Measurements from ENCODE around the gene FAM181A.

Gene FAM181A

GRCh38 chr14:93962701-93963601, 35.8 kb downstream of the FAM181A start:
- no peak for DNase-seq (ENCODE audit: low spot score)

- DNase-seq (ENCODE audit: low spot score): no peak
These were observed 36.5 kb downstream of the FAM181A start for GRCh38 chr14:93963692-93964091.

DNA sequence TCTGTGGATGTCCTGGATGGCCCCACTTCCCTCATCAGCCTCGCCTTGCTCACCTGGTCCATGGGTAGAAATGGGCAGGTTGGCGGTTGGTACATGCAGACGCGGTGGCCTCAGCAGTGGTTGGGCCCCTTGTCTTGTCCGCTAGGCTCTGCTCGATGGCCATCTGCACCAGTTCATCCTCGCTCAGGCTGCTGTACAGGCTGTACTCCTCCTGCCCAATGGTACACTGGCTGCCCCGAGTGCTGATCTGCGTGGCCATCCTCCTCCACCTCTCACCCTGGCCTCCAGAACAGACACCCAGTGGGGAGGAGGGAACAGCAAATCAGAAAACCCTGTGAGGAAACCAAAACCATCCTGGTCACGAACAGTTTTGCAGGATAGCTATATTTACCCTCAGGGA, 37.1 kb downstream of the FAM181A start:
- no peak for DNase-seq (ENCODE audit: low spot score)

DNA sequence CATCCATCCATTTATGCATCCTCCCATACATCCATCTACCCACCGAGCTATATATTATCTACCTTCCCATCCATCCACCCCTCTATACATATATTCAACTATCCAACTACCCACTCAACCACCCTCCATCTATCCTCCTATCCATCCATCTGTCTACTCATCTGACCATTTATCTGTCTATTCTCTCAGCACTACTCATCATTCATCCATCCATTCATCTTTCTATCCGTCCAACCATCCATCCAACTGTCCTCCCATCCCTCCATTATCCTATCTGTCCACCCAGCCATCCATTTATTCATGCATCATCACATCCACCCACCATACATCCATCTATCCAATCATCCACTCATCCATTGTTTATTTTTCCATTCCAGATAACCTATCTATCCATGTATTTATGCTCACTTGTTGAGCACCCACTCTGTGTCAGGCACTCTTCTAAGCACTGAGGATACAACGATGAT, 37.7 kb downstream of the FAM181A start:
- DNase-seq (ENCODE audit: low spot score): no peak

DNA sequence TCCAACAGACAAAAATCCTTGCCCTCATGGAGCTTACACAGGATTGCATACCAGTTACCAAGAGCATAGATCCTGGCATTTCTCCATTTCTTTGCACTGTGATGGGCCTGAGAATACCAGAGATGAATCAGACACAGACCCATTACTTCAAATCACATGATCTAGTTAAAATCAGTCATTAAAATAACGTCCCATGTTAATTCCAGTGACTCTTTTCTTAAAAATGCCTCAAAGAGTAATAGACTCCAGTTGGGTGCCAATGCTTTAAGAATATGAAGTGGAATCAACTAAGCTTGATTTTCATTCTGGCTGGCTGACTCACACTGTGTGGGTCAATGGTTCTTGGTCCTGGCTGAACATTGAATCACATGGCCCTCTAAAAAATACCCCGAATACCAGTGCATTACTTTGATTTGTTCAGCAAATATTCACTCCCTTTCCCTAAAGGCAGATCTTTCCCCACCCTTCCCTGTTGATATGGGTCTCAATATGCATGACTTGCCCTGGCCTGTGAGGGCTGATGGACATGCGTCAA, 38.2 kb downstream of the FAM181A start:
- no peak for DNase-seq (ENCODE audit: low spot score)

DNA sequence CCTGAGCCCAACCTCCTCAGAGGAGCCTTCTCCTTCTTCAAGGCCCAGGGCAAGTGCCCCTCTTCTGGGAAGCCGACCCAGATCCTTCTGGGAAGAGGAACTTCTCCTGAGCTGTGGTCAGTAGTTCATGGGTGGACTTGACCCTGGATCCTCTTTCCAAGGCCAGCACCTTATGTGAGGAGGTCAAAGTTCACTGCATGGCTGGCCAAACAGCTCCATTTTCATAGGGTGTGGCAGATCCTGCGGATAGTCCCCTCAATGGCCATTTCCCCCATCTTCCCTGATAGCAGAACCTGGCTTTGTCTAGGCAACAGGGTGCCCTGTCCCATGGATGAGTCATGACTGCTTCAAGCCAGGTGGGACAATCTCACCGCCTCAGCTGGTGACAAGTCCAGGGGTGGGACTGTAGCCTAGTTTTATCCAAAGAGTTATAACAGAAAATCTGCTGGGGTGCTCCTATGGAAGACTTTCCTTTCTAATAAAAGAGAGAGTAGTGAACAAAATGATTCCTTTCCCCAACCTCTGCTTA, 38.9 kb downstream of the FAM181A start:
- DNase-seq (ENCODE audit: low spot score): no peak

DNA sequence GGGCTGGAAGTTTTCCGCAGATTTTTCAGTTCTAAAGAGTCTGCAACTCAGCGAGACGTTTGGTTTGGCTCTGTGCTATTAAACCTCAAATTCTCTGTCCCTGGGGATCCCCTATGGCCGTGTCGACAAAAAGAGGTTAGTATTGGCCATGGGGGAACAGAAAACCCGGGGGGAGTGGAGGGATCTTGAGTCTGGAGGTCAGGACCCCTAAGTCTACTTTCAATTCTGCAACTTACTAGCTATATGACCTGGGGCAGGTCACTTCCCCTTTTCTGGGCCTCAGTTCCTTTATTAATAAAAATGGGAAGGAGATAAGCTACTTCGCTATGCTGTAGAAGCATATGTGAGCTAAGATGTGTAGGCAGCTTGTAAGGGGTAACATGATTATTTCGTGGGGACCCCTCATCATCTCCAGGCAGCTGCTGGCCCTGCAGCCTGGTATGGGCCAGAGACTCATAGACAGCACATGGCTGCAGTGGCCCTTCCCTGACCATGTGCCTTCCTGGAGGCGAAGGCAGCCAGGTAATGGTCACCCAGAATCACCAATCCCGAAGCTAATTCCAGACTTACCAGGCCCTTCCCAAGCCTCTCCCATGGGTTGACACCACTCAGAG, 40.6 kb downstream of the FAM181A start:
- DNase-seq (ENCODE audit: low spot score): no peak

DNA sequence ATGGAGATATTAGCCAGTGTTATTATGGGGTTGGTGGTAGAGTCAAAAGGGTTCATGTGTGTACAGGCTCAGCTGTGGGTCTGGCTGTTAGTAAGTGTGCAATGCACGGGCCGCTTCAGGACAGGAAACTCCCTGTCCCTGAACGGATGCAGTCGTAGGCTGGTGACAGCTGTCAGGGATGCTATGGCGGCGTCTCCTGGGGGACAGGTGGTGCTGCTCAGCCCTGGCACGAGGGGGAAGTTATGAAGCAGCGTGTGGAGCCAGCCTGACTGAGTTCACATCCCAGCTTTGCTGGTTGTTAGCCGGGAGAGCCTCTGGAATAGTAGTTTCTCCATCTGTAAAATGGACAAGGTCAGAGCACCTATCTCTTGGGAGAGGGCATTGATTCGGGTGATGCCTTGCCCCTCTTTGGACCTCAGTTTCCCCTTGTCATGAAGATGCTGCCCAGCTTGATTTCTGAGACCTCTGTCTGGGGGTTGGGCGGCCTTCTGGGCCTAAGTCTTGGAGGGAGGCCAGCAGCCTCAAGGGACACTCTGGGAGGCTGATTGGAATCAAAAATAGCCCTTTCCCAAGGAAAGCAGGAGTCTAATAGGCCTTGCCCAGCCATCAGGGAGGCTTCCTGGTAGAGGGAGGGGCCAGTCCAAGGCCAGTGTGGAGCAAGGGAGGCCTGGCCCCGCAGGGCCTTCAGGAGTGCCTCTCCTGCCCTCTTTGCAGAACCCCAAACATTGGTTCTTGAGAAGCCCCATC, 42.1 kb downstream of the FAM181A start:
- no peak for DNase-seq (ENCODE audit: low spot score)

DNA sequence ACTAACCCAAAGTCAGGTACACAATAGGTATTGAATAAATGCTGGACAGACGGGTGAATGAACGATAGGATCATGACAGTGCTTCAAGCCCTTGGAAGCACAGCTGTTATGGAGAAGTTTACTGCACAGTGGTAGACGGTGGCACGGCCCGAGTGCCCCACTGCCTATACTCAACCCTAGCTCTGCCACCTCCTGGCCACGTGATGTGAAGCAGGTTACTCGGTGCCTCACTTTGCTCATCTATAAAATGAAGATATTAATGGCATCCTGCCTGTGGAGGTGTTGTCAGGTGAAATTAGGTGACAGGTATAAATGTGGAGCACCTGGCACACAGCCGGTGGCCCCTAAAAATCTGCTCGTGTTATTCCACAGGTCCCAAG, 43.4 kb downstream of the FAM181A start:
- no peak for DNase-seq (ENCODE audit: low spot score)

GRCh38 chr14:93970965-93971634, 44.0 kb downstream of the FAM181A start:
- no peak for DNase-seq (ENCODE audit: low spot score)

DNA sequence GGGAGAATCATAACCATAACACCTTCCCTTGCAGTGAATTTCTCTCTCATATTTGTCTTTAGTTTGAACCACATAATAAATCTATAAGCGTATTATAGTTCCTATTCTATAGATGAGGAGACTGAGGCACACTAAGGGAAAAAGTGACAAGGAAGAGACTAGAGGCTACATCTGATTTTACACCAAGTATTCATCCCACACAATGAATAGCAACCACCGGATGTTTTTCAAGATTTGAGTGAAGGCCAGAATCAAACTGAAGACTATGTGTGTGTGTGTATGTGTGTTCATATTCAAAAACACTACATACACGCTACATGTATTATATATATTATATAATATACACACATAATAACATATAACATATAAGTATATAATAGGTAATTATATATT, 44.5 kb downstream of the FAM181A start:
- no peak for DNase-seq (ENCODE audit: low spot score)

- DNase-seq (ENCODE audit: low spot score): no peak
These were observed 45.6 kb downstream of the FAM181A start for GRCh38 chr14:93972618-93973205.

- DNase-seq (ENCODE audit: low spot score): no peak
These were observed 46.5 kb downstream of the FAM181A start for GRCh38 chr14:93973607-93974006.

DNA sequence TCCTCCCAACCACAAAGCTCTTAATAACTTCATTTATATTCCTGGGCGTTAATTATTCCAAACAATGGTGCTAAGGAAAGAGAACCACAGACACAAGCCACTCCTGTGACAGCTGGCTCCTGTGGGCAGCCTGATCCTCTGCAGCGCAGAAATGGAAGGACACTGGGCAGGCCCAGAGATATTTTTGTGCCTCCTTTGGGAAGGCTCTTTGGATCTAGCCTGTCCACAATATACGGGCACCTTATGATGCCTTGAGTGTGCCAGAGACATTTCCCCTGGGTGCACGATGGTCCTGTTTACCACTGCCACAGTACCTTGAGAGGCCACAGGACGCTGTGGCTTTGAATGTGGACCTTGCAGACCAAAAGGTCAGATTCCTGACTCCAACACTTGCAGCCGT, 47.2 kb downstream of the FAM181A start:
- DNase-seq (ENCODE audit: low spot score): no peak

- DNase-seq (ENCODE audit: low spot score): peak; percentile 33
These were observed 47.7 kb downstream of the FAM181A start for GRCh38 chr14:93974833-93975232.

GRCh38 chr14:93975791-93976476, 48.8 kb downstream of the FAM181A start:
- DNase-seq (ENCODE audit: low spot score): peak; percentile 53

DNA sequence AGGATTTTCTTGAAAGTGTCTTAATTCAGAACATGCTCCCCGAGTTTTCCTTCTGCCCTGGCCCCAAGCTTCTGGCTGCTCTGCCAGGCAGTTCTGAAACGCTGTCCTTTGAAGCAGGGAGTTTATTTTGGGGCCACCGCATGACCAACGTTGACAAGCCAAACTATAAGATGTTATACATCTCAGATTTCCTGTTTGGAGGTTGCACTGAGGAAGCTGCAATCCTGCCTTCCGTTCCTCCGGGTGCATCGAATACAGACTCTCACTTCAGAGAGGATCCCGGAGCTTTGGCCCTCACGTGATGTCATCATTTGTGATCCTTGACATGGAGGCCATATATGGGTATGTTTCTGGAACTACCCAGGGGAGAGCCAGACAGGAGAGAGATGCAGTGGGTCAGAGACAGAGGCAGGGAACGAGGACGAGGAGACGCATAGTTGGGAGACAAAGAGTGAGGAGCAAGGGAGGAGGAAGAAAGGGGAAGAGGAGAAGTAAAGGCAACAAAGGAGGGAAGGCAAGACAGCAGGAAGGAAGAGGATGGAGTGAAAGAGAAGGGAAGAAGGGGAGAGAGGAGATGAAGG, 49.4 kb downstream of the FAM181A start, which contains the start of gene ASB2:
Gene ASB2 (minus strand): TSS at position 94 of the 581 bp plus-strand sequence. CDS start 12,031 bp downstream, outside the sequence.
- no peak for DNase-seq (ENCODE audit: low spot score)

- no peak for DNase-seq (ENCODE audit: low spot score)
These were observed 50.0 kb downstream of the FAM181A start for GRCh38 chr14:93977171-93977570.

DNA sequence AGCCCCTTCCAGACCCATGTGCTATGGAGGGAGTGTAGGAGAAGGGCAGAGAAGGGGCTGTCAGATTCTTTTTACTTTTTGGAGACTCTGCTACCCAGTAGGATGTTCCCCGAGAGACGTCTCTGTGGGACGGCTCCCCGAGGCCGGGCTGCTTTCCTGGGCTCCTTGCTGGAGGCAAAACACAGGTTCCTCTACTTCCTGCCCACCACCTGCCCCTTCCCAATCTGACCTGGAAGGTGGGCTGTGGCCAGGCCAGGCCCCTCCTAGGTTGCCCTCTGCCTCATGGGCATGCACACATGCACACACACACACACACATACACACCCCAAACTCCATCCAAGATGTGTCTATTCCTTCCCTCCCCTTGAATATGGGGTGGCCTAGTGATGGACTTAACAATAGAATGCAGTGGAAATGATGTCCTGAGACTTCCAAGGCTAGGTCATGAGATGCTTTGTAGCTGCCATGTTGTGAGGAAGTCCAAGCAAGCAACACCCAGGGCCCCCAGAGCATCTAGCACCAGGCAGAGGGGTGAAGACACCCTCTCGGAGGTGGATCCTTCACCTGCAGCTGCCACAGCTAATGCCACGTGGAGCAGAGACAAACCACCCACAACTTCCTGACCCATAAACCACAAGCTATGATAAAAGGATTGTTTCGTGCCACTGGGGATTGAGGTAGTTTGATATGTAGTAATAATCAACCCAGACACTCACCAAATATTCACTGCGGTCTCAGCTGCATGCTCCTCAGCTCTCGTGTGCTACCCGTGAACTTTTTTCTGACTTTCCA, 50.8 kb downstream of the FAM181A start:
- DNase-seq (ENCODE audit: low spot score): no peak
